Neural cell (in vitro differentiated cells): ENCODE data around the gene NCF2. TPM values are rescaled to one million over a fixed set of nuclear protein-coding genes. Genes with fewer than 3 reads are reported as not detected.

Source experiments
- H2AFZ ChIP-seq: fragments of 200-600, 300-800 bp; sonication (generic), shearing (Covaris generic); 2 replicates; pipeline ENCODE4 v1.6.0; 2014; ENCODE audit warnings: low read depth, mild to moderate bottlenecking, antibody characterized with exemption, low read length, moderate library complexity
- H3F3A ChIP-seq: fragments of 200-600 bp; shearing (Covaris generic); 2 replicates; pipeline ENCODE4 v1.6.1; 2016; ENCODE audit warnings: mild to moderate bottlenecking, moderate library complexity, mixed read lengths, antibody characterized with exemption, low read length; ENCODE audit not compliant: insufficient read depth, poor library complexity, severe bottlenecking
- H3K27ac ChIP-seq: fragments of 200-600, 300-800 bp; sonication (generic), shearing (Covaris generic); 2 replicates; pipeline ENCODE4 v1.5.1; 2014; ENCODE audit warnings: mild to moderate bottlenecking, low read length, moderate library complexity
- H3K27me3 ChIP-seq: fragments of 300-800, 200-600 bp; sonication (generic), shearing (Covaris generic); 2 replicates; pipeline ENCODE4 v1.6.0; 2014; ENCODE audit warnings: mild to moderate bottlenecking, low read depth, low read length, moderate library complexity; ENCODE audit not compliant: insufficient read depth
- H3K36me3 ChIP-seq: fragments of 300-800, 200-600 bp; sonication (generic), shearing (Covaris generic); 2 replicates; pipeline ENCODE4 v1.5.1; 2014; ENCODE audit warnings: mild to moderate bottlenecking, antibody characterized with exemption, low read length, moderate library complexity; ENCODE audit not compliant: insufficient read depth
- H3K4me2 ChIP-seq: fragments of 300-800, 200-600 bp; sonication (generic), shearing (Covaris generic); 2 replicates; pipeline ENCODE4 v1.6.0; 2014; ENCODE audit warnings: mild to moderate bottlenecking, low read length
- H3K4me3 ChIP-seq: fragments of 300-800, 200-600 bp; sonication (generic), shearing (Covaris generic); 2 replicates; pipeline ENCODE4 v1.5.1; 2014; ENCODE audit warnings: mild to moderate bottlenecking, low read length, moderate library complexity
- H3K79me2 ChIP-seq: fragments of 200-600 bp; shearing (Covaris generic); replicated peaks from 2 replicates; pipeline ENCODE4 v1.6.0; 2014; ENCODE audit warnings: mild to moderate bottlenecking, low read length, moderate library complexity; ENCODE audit not compliant: insufficient read depth
- H3K9ac ChIP-seq: fragments of 300-800, 200-600 bp; sonication (generic), shearing (Covaris generic); 2 replicates; pipeline ENCODE4 v1.6.1; 2016; ENCODE audit warnings: mild to moderate bottlenecking, low read length, mixed read lengths
- H3K9me2 ChIP-seq: fragments of 200-600 bp; shearing (Covaris generic); 2 replicates; pipeline ENCODE4 v1.6.1; 2016; ENCODE audit warnings: mild to moderate bottlenecking, low read length, mixed read lengths; ENCODE audit not compliant: insufficient read depth
- H3K9me3 ChIP-seq: fragments of 200-600, 300-800 bp; sonication (generic), shearing (Covaris generic); 2 replicates; pipeline ENCODE4 v1.6.1; 2016; ENCODE audit warnings: mild to moderate bottlenecking, mixed run types, low read length, moderate library complexity, mixed read lengths
- H4K20me1 ChIP-seq: fragments of 200-600 bp; shearing (Covaris generic); 2 replicates; pipeline ENCODE4 v1.6.1; 2016; ENCODE audit warnings: mild to moderate bottlenecking, mixed run types; ENCODE audit not compliant: insufficient read depth
- EP300 ChIP-seq: fragments of 450-650 bp; conservative IDR thresholded peaks from 2 replicates; pipeline ENCODE4 v1.6.1; 2014; ENCODE audit warnings: antibody characterized with exemption, mild to moderate bottlenecking, moderate library complexity; ENCODE audit not compliant: poor library complexity, severe bottlenecking
- EZH2 ChIP-seq: fragments of 200-600, 300-800 bp; shearing (Covaris generic), sonication (generic); IDR thresholded peaks from 2 replicates; pipeline ENCODE4 v1.6.1; 2014; ENCODE audit warnings: antibody characterized with exemption, low read length, borderline replicate concordance, mild to moderate bottlenecking; ENCODE audit not compliant: insufficient read depth, poor library complexity, severe bottlenecking
- MXI1 ChIP-seq: fragments of 450-650 bp; conservative IDR thresholded peaks from 2 replicates; pipeline ENCODE4 v1.6.1; 2014; ENCODE audit warnings: antibody characterized with exemption, mild to moderate bottlenecking; ENCODE audit not compliant: poor library complexity, severe bottlenecking
- POLR2AphosphoS5 ChIP-seq: IDR thresholded peaks from 2 replicates; pipeline ENCODE4 v1.6.1; 2012
- RAD21 ChIP-seq: fragments of 450-650 bp; conservative IDR thresholded peaks from 2 replicates; pipeline ENCODE4 v1.6.1; 2014; ENCODE audit warnings: antibody characterized with exemption, mild to moderate bottlenecking, moderate library complexity
- REST ChIP-seq: IDR thresholded peaks from 2 replicates; pipeline ENCODE4 v1.6.1; 2012; ENCODE audit warnings: borderline replicate concordance
- SMC3 ChIP-seq: fragments of 450-650 bp; conservative IDR thresholded peaks from 2 replicates; pipeline ENCODE4 v1.6.1; 2014; ENCODE audit warnings: antibody characterized with exemption, mild to moderate bottlenecking, moderate library complexity; ENCODE audit not compliant: poor library complexity
- TAF1 ChIP-seq: IDR thresholded peaks from 2 replicates; pipeline ENCODE4 v1.6.1; 2012; ENCODE audit warnings: low read depth
- polyA plus RNA-seq: library from polyadenylated mRNA; depleted of rRNA; stranded (reverse); fragments of >200 nt; gene quantifications from 2 replicates; pipeline ENCODE4 v1.2.3, GENCODE V29; 2014
- TF ChIP-seq, protein P1 (sequence below): fragments of 450-650 bp; IDR thresholded peaks from 2 replicates; pipeline ENCODE4 v1.5.1; 2014; ENCODE audit warnings: antibody characterized with exemption, mild to moderate bottlenecking, moderate library complexity; ENCODE audit not compliant: poor library complexity, severe bottlenecking

NCF2 gene
- polyA plus RNA-seq, 1 donor from 2014 or later, result not detected

GRCh38 chr1:183569801-183570200, 20.5 kb downstream of the NCF2 start:
- Histone ChIP-seq H3K79me2 (no peaks in the 10 kb centered on the region), H3K9ac (no peak overlapping the region), H3K4me3 (no peak overlapping the region), H3K9me2 (no peaks in the 10 kb centered on the region), H3K9me3 (no peaks in the 10 kb centered on the region), H3K4me2 (no peak overlapping the region), H3K36me3 (no peaks in the 10 kb centered on the region), H3F3A (no peaks in the 10 kb centered on the region), H3K27me3 (no peaks in the 10 kb centered on the region), H3K27ac (no peak overlapping the region), H2AFZ (no peak overlapping the region), H4K20me1 (no peaks in the 10 kb centered on the region)
- TF ChIP-seq, protein P1, sequence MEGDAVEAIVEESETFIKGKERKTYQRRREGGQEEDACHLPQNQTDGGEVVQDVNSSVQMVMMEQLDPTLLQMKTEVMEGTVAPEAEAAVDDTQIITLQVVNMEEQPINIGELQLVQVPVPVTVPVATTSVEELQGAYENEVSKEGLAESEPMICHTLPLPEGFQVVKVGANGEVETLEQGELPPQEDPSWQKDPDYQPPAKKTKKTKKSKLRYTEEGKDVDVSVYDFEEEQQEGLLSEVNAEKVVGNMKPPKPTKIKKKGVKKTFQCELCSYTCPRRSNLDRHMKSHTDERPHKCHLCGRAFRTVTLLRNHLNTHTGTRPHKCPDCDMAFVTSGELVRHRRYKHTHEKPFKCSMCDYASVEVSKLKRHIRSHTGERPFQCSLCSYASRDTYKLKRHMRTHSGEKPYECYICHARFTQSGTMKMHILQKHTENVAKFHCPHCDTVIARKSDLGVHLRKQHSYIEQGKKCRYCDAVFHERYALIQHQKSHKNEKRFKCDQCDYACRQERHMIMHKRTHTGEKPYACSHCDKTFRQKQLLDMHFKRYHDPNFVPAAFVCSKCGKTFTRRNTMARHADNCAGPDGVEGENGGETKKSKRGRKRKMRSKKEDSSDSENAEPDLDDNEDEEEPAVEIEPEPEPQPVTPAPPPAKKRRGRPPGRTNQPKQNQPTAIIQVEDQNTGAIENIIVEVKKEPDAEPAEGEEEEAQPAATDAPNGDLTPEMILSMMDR, result no peak
- TF ChIP-seq RAD21 (no peak), TAF1 (no peak), POLR2AphosphoS5 (no peak), EP300 (no peak), MXI1 (no peak), REST (no peak), SMC3 (no peak), EZH2 (no peak)

- no peak for TF ChIP-seq SMC3
- no peak for TF ChIP-seq POLR2AphosphoS5
- H3K9ac ChIP-seq, result no peak overlapping the region
Observed at GRCh38 chr1:183569141-183569540, 21.1 kb downstream of the NCF2 start.

More at GRCh38 chr1:183569141-183569540, 21.1 kb downstream of the NCF2 start:
- no peaks in the 10 kb centered on the region for H3F3A ChIP-seq
- no peak overlapping the region for H3K27ac ChIP-seq
- H3K4me2 ChIP-seq, result no peak overlapping the region
- H3K36me3 ChIP-seq, result no peaks in the 10 kb centered on the region
- no peaks in the 10 kb centered on the region for H3K27me3 ChIP-seq
- no peaks in the 10 kb centered on the region for H3K79me2 ChIP-seq
- H3K9me2 ChIP-seq, result no peaks in the 10 kb centered on the region
- H3K4me3 ChIP-seq, result no peak overlapping the region
- H3K9me3 ChIP-seq, result no peaks in the 10 kb centered on the region
- H2AFZ ChIP-seq, result no peak overlapping the region
- H4K20me1 ChIP-seq, result no peaks in the 10 kb centered on the region
